ENCODE results near the gene HOXA2.
A peak's percentile ranks its signal among the peaks of the same experiment; 100 is the strongest.

Gene HOXA2

DNA sequence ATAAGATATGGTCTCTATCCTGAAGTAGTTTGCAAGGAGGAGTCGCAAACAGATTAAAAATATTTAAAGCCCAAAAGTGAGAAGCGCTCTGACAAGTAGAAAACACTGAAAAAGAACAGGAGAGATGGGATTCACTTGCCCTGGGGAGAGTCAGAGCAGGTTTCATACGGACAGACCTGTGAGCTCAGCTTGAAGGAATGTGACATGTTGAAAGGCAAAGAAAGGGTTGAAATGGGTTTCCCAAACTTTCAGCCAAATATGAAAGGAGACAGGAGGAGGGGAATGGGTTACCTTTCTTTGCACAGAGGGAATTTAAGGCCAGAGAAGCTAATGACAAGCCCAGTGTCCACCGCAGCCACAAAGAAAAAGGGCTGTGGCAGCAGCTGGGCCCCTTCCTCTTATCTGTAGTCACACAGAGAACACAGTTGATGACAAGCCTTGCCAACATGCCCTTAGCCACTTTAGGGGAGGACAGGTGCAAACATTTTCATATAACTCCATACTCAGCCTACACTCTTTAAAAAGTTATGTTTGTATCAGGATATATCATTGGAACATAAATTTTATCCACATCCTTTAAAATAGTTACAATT, 21.5 kb downstream of the HOXA2 start (continued):
- TF ChIP-seq, protein P1, sequence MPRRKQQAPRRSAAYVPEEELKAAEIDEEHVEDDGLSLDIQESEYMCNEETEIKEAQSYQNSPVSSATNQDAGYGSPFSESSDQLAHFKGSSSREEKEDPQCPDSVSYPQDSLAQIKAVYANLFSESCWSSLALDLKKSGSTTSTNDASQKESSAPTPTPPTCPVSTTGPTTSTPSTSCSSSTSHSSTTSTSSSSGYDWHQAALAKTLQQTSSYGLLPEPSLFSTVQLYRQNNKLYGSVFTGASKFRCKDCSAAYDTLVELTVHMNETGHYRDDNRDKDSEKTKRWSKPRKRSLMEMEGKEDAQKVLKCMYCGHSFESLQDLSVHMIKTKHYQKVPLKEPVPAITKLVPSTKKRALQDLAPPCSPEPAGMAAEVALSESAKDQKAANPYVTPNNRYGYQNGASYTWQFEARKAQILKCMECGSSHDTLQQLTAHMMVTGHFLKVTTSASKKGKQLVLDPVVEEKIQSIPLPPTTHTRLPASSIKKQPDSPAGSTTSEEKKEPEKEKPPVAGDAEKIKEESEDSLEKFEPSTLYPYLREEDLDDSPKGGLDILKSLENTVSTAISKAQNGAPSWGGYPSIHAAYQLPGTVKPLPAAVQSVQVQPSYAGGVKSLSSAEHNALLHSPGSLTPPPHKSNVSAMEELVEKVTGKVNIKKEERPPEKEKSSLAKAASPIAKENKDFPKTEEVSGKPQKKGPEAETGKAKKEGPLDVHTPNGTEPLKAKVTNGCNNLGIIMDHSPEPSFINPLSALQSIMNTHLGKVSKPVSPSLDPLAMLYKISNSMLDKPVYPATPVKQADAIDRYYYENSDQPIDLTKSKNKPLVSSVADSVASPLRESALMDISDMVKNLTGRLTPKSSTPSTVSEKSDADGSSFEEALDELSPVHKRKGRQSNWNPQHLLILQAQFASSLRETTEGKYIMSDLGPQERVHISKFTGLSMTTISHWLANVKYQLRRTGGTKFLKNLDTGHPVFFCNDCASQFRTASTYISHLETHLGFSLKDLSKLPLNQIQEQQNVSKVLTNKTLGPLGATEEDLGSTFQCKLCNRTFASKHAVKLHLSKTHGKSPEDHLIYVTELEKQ (tag by site-specific recombination; IDR thresholded peaks at IDR 0.05; ENCODE audit: borderline replicate concordance): no peak
- TF ChIP-seq ZNF600 (tag by site-specific recombination; IDR thresholded peaks at IDR 0.05) (no peak), ZSCAN23 (tag by site-specific recombination; IDR thresholded peaks at IDR 0.05) (no peak), ZSCAN30 (tag by site-specific recombination; IDR thresholded peaks at IDR 0.05) (no peak), ZNF23 (tag by site-specific recombination; IDR thresholded peaks at IDR 0.05; ENCODE audit: borderline replicate concordance) (no peak), ZBTB17 (tag by site-specific recombination; IDR thresholded peaks at IDR 0.05) (peak; percentile 53; the same call in 1 of the 2 replicates), PRDM1 (tag by site-specific recombination; IDR thresholded peaks at IDR 0.05) (peak; percentile 96), RBAK (tag by site-specific recombination; IDR thresholded peaks at IDR 0.05) (no peak), ZNF132 (tag by site-specific recombination; IDR thresholded peaks at IDR 0.05; ENCODE audit: borderline replicate concordance) (no peak), ZNF138 (tag by site-specific recombination; IDR thresholded peaks at IDR 0.05; ENCODE audit: borderline replicate concordance) (no peak)
- TF ChIP-seq, protein P2, sequence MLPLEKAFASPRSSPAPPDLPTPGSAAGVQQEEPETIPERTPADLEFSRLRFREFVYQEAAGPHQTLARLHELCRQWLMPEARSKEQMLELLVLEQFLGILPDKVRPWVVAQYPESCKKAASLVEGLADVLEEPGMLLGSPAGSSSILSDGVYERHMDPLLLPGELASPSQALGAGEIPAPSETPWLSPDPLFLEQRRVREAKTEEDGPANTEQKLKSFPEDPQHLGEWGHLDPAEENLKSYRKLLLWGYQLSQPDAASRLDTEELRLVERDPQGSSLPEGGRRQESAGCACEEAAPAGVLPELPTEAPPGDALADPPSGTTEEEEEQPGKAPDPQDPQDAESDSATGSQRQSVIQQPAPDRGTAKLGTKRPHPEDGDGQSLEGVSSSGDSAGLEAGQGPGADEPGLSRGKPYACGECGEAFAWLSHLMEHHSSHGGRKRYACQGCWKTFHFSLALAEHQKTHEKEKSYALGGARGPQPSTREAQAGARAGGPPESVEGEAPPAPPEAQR (tag by site-specific recombination; IDR thresholded peaks at IDR 0.05): no peak
- TF ChIP-seq, protein P3, sequence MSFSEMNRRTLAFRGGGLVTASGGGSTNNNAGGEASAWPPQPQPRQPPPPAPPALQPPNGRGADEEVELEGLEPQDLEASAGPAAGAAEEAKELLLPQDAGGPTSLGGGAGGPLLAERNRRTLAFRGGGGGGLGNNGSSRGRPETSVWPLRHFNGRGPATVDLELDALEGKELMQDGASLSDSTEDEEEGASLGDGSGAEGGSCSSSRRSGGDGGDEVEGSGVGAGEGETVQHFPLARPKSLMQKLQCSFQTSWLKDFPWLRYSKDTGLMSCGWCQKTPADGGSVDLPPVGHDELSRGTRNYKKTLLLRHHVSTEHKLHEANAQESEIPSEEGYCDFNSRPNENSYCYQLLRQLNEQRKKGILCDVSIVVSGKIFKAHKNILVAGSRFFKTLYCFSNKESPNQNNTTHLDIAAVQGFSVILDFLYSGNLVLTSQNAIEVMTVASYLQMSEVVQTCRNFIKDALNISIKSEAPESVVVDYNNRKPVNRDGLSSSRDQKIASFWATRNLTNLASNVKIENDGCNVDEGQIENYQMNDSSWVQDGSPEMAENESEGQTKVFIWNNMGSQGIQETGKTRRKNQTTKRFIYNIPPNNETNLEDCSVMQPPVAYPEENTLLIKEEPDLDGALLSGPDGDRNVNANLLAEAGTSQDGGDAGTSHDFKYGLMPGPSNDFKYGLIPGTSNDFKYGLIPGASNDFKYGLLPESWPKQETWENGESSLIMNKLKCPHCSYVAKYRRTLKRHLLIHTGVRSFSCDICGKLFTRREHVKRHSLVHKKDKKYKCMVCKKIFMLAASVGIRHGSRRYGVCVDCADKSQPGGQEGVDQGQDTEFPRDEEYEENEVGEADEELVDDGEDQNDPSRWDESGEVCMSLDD (tag by site-specific recombination; IDR thresholded peaks at IDR 0.05): no peak
- TF ChIP-seq, protein P4, sequence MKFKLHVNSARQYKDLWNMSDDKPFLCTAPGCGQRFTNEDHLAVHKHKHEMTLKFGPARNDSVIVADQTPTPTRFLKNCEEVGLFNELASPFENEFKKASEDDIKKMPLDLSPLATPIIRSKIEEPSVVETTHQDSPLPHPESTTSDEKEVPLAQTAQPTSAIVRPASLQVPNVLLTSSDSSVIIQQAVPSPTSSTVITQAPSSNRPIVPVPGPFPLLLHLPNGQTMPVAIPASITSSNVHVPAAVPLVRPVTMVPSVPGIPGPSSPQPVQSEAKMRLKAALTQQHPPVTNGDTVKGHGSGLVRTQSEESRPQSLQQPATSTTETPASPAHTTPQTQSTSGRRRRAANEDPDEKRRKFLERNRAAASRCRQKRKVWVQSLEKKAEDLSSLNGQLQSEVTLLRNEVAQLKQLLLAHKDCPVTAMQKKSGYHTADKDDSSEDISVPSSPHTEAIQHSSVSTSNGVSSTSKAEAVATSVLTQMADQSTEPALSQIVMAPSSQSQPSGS (tag by site-specific recombination; IDR thresholded peaks at IDR 0.05; ENCODE audit: low read depth): no peak
- TF ChIP-seq, protein P5, sequence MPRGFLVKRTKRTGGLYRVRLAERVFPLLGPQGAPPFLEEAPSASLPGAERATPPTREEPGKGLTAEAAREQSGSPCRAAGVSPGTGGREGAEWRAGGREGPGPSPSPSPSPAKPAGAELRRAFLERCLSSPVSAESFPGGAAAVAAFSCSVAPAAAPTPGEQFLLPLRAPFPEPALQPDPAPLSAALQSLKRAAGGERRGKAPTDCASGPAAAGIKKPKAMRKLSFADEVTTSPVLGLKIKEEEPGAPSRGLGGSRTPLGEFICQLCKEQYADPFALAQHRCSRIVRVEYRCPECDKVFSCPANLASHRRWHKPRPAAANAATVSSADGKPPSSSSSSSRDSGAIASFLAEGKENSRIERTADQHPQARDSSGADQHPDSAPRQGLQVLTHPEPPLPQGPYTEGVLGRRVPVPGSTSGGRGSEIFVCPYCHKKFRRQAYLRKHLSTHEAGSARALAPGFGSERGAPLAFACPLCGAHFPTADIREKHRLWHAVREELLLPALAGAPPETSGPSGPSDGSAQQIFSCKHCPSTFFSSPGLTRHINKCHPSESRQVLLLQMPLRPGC (tag by site-specific recombination; IDR thresholded peaks at IDR 0.05): no peak

All from HEK293 (cell line).